Astrocyte (in vitro differentiated cells and primary cell): Measurements from ENCODE around the gene KLF11. TPM values are rescaled to one million over a fixed set of nuclear protein-coding genes. Genes with fewer than 3 reads are reported as not detected.

Source experiments
- DNase-seq: peaks from one replicate; pipeline ENCODE4 v3.0.0-alpha.2; 2010; ENCODE audit warnings: low read depth
- FAIRE-seq: peaks from 2 replicates; lab custom pipeline; 2011; peaks lifted over from hg19 to GRCh38; lab: Jason Lieb, UNC
- H2AFZ ChIP-seq: 2 replicates; pipeline ENCODE4 v1.6.0; 2012; ENCODE audit warnings: low read depth, low read length, inconsistent platforms
- H3K27ac ChIP-seq: 2 replicates; pipeline ENCODE4 v1.5.1; 2011; ENCODE audit warnings: low read depth, low read length, inconsistent platforms
- H3K27me3 ChIP-seq: 2 replicates; pipeline ENCODE4 v1.6.0; 2011; ENCODE audit warnings: low read length, inconsistent platforms; ENCODE audit not compliant: insufficient read depth
- H3K36me3 ChIP-seq: 2 replicates; pipeline ENCODE4 v1.5.1; 2011; ENCODE audit warnings: low read length, inconsistent platforms; ENCODE audit not compliant: insufficient read depth
- H3K4me1 ChIP-seq: 2 replicates; pipeline ENCODE4 v1.5.1; 2011; ENCODE audit warnings: low read length, inconsistent platforms; ENCODE audit not compliant: insufficient read depth
- H3K4me2 ChIP-seq: 2 replicates; pipeline ENCODE4 v1.6.0; 2012; ENCODE audit warnings: low read length, inconsistent platforms
- H3K4me3 ChIP-seq: 2 replicates; pipeline ENCODE4 v1.5.1; 2011; ENCODE audit warnings: low read depth, mild to moderate bottlenecking, low read length, inconsistent platforms; ENCODE audit not compliant: insufficient read depth
- H3K79me2 ChIP-seq: 2 replicates; pipeline ENCODE4 v1.6.0; 2012; ENCODE audit warnings: mild to moderate bottlenecking, low read length, inconsistent platforms; ENCODE audit not compliant: insufficient read depth
- H3K9ac ChIP-seq: 2 replicates; pipeline ENCODE4 v1.6.0; 2012; ENCODE audit warnings: mild to moderate bottlenecking, low read length, inconsistent platforms
- H3K9me3 ChIP-seq: 2 replicates; pipeline ENCODE4 v1.5.1; 2012; ENCODE audit warnings: low read depth, mild to moderate bottlenecking, low read length, inconsistent platforms; ENCODE audit not compliant: insufficient read depth
- H4K20me1 ChIP-seq: 2 replicates; pipeline ENCODE4 v1.6.0; 2012; ENCODE audit warnings: low read length, inconsistent platforms; ENCODE audit not compliant: insufficient read depth
- H3K27ac Mint-ChIP-seq: one replicate; pipeline ENCODE4 v1.8.0; 2021; ENCODE audit warnings: mild to moderate bottlenecking, mixed read lengths; ENCODE audit not compliant: unreplicated experiment
- H3K27me3 Mint-ChIP-seq: one replicate; pipeline ENCODE4 v1.8.0; 2021; ENCODE audit warnings: low read depth, mixed read lengths; ENCODE audit not compliant: unreplicated experiment
- H3K36me3 Mint-ChIP-seq: one replicate; pipeline ENCODE4 v1.8.0; 2021; ENCODE audit warnings: low read depth, mixed read lengths; ENCODE audit not compliant: unreplicated experiment
- H3K4me1 Mint-ChIP-seq: one replicate; pipeline ENCODE4 v1.8.0; 2021; ENCODE audit warnings: low read depth, mixed read lengths; ENCODE audit not compliant: unreplicated experiment
- H3K4me3 Mint-ChIP-seq: one replicate; pipeline ENCODE4 v1.8.0; 2021; ENCODE audit warnings: mild to moderate bottlenecking, moderate library complexity, mixed read lengths; ENCODE audit not compliant: unreplicated experiment
- H3K9me3 Mint-ChIP-seq: one replicate; pipeline ENCODE4 v1.8.0; 2021; ENCODE audit warnings: mild to moderate bottlenecking, mixed read lengths; ENCODE audit not compliant: unreplicated experiment
- EZH2 ChIP-seq: IDR thresholded peaks from 2 replicates; pipeline ENCODE4 v1.6.1; 2012; ENCODE audit warnings: mild to moderate bottlenecking, low read length, inconsistent platforms; ENCODE audit not compliant: insufficient read depth
- total RNA-seq: library from RNA; stranded (reverse); gene quantifications from 2 replicates; pipeline ENCODE4 v1.2.1, GENCODE V29; 2021
- TF ChIP-seq, protein P1 (sequence below): IDR thresholded peaks from 2 replicates; pipeline ENCODE4 v1.5.1; 2011; ENCODE audit warnings: low read depth, mild to moderate bottlenecking, inconsistent platforms, low read length, moderate library complexity; ENCODE audit not compliant: insufficient read depth

The KLF11 gene
- total RNA-seq, 1 donor from 2014 or later, result 9.8 TPM

DNA sequence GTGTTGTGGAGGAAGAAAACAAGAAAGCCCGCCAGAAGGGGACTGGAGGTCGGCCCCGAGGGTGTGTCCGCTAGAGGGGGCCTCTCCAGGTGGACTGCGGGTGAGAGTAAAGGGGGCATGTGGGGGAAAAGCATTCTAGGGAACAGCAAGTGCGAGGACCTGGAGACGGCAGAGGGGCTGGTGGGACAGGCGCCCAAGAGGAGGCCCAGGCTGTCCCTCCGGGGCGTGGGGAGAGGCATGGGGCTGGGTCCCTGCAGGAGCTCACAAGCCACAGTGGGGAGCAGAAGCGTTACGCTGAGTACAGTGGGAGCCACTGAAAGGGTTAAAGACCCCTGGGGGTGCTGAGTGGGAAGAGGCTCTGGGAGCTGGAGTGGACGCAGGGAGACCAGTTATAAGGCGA is 1.6 kb upstream of the KLF11 start:
- DNase-seq (no peak), FAIRE-seq (no peak)
- Histone ChIP-seq H3K4me3 (no peak overlapping the region), H3K9ac (no peak overlapping the region), H4K20me1 (no peaks in the 10 kb centered on the region), H2AFZ (no peak overlapping the region), H3K79me2 (no peaks in the 10 kb centered on the region), H3K4me2 (no peak overlapping the region), H3K4me1 (peaks cover 7% of the 10 kb centered on the region), H3K9me3 (no peaks in the 10 kb centered on the region), H3K27ac (no peak overlapping the region), H3K27me3 (peaks cover 2% of the 10 kb centered on the region), H3K36me3 (no peaks in the 10 kb centered on the region)
- peak overlapping the region; percentile 66 for H3K4me3 Mint-ChIP-seq
- peaks cover 8% of the 10 kb centered on the region for H3K36me3 Mint-ChIP-seq
- TF ChIP-seq, protein P1, sequence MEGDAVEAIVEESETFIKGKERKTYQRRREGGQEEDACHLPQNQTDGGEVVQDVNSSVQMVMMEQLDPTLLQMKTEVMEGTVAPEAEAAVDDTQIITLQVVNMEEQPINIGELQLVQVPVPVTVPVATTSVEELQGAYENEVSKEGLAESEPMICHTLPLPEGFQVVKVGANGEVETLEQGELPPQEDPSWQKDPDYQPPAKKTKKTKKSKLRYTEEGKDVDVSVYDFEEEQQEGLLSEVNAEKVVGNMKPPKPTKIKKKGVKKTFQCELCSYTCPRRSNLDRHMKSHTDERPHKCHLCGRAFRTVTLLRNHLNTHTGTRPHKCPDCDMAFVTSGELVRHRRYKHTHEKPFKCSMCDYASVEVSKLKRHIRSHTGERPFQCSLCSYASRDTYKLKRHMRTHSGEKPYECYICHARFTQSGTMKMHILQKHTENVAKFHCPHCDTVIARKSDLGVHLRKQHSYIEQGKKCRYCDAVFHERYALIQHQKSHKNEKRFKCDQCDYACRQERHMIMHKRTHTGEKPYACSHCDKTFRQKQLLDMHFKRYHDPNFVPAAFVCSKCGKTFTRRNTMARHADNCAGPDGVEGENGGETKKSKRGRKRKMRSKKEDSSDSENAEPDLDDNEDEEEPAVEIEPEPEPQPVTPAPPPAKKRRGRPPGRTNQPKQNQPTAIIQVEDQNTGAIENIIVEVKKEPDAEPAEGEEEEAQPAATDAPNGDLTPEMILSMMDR, result no peak
- no peak for TF ChIP-seq EZH2
- peaks cover 2% of the 10 kb centered on the region for H3K9me3 Mint-ChIP-seq
- H3K27me3 Mint-ChIP-seq, result peaks cover 18% of the 10 kb centered on the region
- H3K4me1 Mint-ChIP-seq, result peaks cover 3% of the 10 kb centered on the region
- peak overlapping the region; percentile 98 for H3K27ac Mint-ChIP-seq

DNA sequence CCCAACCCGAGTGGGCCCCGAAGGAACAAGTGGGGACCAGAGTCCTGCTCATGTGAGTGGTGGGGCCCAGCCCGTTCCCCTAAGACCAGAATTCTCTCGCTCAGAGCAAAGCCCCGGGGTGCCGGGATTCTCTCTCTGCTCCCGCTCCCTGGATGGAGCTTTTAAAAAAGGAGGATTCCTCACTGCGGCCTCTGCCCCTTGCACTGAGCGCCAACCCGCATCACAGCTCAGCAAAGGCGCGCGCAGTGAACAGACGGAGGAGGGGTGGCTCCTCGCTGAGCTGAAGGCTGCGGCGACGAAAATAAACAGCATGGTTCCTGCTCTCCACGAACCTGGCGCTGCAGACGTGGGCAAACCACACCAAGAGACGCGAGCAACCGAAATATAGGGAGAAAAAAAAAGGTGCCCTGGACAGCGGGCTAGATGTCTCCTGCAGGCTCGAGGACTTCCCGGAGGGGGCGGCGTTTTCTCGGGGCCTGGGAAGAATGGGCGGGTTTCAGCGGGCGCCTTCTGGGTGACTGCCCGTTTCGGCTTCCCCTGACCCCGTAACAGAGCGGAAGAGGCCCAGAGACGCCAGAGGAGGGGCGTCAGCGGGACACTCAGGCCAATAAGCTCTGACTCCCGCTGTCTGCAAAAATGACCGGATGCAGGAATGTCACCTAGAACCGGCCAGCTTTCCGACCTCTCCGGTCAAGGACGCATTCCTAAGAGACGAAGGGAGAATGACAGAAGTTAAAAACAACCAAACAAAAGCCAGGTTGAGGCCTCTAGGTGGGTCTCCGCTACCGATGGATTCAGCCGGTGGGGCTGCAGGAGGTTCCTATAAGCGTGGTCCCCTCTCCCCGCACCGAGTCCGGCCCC is 819 bp upstream of the KLF11 start:
- H3K9me3 ChIP-seq, result no peaks in the 10 kb centered on the region
- no peaks in the 10 kb centered on the region for H3K79me2 ChIP-seq
- no peak overlapping the region for H3K27ac ChIP-seq
- FAIRE-seq (no peak), DNase-seq (peak; percentile 35)
- Mint-ChIP-seq H3K9me3 (peaks cover 2% of the 10 kb centered on the region), H3K27me3 (peaks cover 18% of the 10 kb centered on the region), H3K36me3 (peaks cover 8% of the 10 kb centered on the region), H3K4me3 (peak overlapping the region; percentile 83), H3K4me1 (peaks cover 2% of the 10 kb centered on the region), H3K27ac (peak overlapping the region; percentile 98)
- peak overlapping the region; percentile 87 for H2AFZ ChIP-seq
- H3K4me3 ChIP-seq, result peak overlapping the region; percentile 51
- H4K20me1 ChIP-seq, result no peaks in the 10 kb centered on the region
- H3K9ac ChIP-seq, result peak overlapping the region; percentile 55
- H3K36me3 ChIP-seq, result no peaks in the 10 kb centered on the region
- H3K4me2 ChIP-seq, result peak overlapping the region; percentile 92
- peaks cover 2% of the 10 kb centered on the region for H3K27me3 ChIP-seq
- TF ChIP-seq EZH2, result no peak
- TF ChIP-seq, protein P1, result no peak
- peaks cover 7% of the 10 kb centered on the region for H3K4me1 ChIP-seq
